Neural progenitor cell (in vitro differentiated cells): ENCODE results near the gene PADI2.

Experiments
- CTCF ChIP-seq: fragments of 200-600 bp; sonication (generic); IDR thresholded peaks from 2 replicates; pipeline ENCODE4 v1.5.1; 2017; ENCODE audit warnings: antibody characterized with exemption, mild to moderate bottlenecking
- EZH2 ChIP-seq: fragments of 200-600 bp; sonication (generic); IDR thresholded peaks from 2 replicates; pipeline ENCODE4 v1.6.1; 2017; ENCODE audit warnings: antibody characterized with exemption, mild to moderate bottlenecking, moderate library complexity

- TF ChIP-seq CTCF (no peak), EZH2 (no peak)
Measured at GRCh38 chr1:17043676-17044075, 75.6 kb downstream of the PADI2 start.
